AG09309 (cell line): ENCODE data around the gene MRPS31.

Experiments
- DNase-seq: peaks from one replicate; pipeline ENCODE4 v3.0.0-alpha.2; 2010; ENCODE audit warnings: low read depth
- H3K4me3 ChIP-seq: 2 replicates; pipeline ENCODE4 v1.5.1; 2011; ENCODE audit warnings: mild to moderate bottlenecking, low read depth, low read length, moderate library complexity; ENCODE audit not compliant: control insufficient read depth
- TF ChIP-seq, protein P1 (sequence below): IDR thresholded peaks from 2 replicates; pipeline ENCODE4 v1.5.1; 2011; ENCODE audit warnings: mild to moderate bottlenecking, low read depth, low read length, inconsistent platforms; ENCODE audit not compliant: insufficient read depth, control insufficient read depth; ENCODE audit errors: missing control alignments

The MRPS31 gene

DNA sequence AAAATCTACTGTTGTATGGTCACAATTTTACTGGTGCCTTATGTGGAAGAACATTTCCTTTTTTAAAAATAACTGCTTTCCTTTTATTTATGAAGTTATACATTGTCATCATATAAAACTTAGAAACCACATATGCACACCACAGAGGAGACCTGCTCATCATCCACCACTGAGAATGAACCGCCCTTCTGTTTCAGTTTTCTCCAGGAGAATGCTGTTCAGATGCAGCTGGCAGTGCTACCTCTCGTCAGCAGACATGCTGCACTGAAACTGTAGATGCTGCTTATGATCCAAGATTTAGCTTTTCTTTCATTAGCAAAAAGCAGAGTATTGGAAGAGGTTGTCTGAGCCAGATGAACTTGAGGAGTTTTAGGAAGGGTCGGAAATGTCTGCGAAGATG lies 28.5 kb upstream of the MRPS31 start:
- no peak for DNase-seq
- no peak overlapping the region for H3K4me3 ChIP-seq
- TF ChIP-seq, protein P1, sequence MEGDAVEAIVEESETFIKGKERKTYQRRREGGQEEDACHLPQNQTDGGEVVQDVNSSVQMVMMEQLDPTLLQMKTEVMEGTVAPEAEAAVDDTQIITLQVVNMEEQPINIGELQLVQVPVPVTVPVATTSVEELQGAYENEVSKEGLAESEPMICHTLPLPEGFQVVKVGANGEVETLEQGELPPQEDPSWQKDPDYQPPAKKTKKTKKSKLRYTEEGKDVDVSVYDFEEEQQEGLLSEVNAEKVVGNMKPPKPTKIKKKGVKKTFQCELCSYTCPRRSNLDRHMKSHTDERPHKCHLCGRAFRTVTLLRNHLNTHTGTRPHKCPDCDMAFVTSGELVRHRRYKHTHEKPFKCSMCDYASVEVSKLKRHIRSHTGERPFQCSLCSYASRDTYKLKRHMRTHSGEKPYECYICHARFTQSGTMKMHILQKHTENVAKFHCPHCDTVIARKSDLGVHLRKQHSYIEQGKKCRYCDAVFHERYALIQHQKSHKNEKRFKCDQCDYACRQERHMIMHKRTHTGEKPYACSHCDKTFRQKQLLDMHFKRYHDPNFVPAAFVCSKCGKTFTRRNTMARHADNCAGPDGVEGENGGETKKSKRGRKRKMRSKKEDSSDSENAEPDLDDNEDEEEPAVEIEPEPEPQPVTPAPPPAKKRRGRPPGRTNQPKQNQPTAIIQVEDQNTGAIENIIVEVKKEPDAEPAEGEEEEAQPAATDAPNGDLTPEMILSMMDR, result no peak

DNA sequence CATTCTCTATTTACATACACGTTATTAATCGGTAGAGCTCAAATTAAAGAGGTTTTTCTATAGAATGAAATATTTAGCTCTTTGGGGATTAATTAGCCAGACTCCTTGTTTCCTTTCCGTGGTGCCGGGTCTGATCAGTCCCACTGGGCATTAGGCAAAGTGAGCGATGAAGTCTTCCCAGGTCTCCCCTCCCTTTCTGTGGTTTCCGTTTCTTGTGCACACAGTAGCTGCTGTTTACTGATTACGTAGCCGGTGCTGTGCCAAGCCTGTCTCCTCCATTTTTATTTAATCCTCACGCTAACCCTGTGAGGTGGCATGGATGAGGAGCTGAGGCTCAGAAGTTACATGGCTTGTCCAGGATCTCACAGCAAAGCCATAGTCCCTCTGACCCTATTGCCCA lies 27.4 kb upstream of the MRPS31 start:
- no peak for DNase-seq
- no peak overlapping the region for H3K4me3 ChIP-seq
- TF ChIP-seq, protein P1, result no peak

DNA sequence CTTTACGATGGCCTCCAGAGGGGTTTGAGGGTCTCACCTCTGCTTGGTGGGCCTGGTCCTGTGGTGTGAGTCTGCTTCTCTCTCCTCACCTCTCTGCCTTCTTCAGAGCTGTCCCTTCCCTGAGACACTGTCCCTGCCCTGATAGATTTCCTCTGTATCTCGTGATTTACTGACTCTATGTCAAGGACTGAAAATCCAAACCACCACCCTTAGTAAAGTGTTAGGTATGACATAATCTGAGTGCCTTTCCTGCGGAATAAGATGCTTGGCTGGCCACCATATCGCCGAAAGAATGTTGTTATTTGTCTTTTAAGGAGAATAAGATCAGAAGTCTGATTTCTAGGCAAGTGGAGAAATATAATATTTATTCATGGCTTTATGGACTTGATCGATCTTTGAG lies 25.7 kb upstream of the MRPS31 start:
- TF ChIP-seq, protein P1, result no peak
- H3K4me3 ChIP-seq, result no peak overlapping the region
- DNase-seq, result no peak

DNA sequence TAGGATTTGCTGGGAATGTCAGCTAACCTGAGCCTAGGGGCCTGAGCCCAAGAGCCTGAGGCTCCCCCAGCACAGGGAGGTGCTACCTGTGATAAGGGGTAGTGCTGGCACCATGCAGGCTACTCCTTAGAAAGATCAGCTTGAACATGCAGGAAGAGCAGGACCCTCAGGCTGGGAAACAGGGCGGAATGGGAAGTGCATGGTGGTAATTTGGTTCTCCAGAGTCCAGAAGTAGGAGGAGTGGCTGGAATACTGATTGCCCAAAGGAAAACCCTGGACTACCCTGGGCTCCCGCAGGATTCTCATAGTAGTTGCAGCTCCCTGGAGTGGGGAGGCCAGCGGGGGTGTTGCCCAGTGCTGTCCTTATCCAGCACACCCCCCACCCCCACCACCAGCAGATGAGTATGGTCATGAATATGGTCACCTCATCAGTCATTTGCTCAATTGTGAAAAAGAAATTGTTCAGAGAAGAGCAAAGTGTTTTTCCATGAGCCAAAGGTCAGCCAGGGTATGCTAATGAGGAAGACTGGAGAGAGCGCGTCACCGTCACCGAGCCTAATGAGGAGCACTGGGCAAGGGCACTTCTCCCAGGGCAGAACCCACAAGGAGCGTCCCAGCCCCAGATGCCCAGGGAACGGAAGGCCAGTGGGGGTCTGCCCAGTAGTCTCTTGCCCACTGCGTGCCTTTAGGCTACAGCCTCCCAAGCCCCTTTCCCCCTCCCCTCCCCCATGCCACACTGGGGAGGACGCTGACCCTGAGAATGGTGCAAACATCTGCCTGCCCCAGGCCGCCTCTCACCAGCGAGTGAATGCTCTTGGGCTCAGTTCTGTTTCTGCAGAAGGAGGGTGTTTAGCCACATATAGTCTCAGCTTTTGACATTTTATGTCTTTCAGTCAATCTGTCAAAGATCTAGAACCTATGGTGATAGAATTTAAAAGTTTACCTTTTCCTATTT lies 23.7 kb upstream of the MRPS31 start:
- TF ChIP-seq, protein P1, result no peak
- H3K4me3 ChIP-seq, result no peak overlapping the region
- no peak for DNase-seq

DNA sequence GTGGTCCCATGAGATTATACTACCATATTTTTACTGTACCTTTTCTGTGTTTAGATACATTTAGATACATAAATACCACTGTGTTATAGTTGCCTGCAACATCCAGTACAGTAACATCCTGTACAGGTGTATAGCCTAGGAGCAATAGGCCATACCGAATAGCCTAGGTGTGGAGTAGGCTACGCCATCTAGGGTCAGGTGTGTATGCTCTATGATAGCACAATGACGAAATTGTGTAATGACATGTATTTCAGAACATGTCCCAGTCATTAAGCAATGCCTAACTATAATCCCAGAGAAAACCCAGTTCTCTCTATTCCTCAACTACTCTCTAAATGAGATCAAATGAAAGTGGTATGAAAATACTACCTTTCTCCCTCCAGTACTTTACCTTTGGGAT lies 22.3 kb upstream of the MRPS31 start:
- TF ChIP-seq, protein P1, result no peak
- DNase-seq, result no peak
- H3K4me3 ChIP-seq, result no peak overlapping the region

DNA sequence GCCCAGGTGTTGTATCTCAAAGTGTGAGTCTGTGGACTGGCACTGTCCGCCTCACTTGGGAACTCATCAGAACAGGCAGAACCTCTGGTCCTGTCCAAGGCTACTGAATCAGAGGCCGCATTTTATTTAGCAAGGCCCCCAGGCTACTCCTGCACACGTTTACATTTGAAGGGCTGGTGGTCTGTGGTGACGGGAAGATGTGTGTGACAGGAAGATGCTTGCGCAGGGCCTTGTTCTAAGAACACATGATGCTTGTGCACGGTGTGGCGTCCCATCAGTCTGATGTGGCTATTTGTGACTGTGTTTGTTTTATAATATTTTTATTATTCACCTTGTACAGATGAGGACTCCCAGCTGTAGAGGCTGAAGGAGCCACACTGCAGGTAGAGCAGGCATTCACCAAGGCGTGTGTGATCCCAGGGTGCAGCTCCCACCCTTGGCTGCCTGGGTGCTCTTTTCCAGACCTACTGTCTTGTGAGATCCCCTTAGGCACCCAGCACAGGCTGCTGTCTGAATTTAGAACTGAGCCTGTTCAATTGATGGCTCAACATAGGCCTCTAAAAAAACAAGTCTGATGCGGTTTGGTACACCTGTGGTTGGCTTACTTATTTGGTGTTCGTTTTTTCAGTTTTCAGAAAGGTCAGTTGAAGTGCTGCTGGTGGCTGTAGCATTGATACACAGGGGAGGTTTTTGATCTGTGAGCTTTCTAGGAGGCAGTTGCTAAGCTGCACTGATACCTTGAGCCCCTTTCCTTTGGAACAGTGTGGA lies 21.5 kb upstream of the MRPS31 start:
- TF ChIP-seq, protein P1, result no peak
- no peak overlapping the region for H3K4me3 ChIP-seq
- no peak for DNase-seq
